ENCODE data around the gene CXCR4. TPM values are rescaled to one million over a fixed set of nuclear protein-coding genes. Genes with fewer than 3 reads are reported as not detected.

The CXCR4 gene
- total and polyA plus RNA-seq, 2 experiments from 2014 or later = 2.1 TPM

DNA sequence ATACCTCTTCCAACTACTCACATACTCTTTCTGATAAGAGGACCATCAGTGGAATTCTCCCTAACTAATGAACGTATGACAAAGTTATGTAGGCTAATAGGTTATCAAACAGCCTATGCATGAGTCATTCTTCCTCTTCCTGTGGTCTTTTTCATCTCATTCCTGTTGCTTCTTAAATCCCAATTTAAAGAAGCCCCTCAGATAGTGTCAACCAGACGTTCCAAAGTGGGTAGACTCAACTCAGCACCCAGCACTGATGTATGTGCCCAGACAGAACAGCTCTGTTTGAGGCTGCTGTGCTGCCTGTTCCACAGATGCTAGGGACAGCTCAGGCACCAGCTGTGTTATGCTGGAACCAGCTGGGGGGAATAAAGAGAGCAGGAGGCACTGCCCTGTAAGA is 52.6 kb downstream of the CXCR4 start (continued):
- TF ChIP-seq, protein P1, sequence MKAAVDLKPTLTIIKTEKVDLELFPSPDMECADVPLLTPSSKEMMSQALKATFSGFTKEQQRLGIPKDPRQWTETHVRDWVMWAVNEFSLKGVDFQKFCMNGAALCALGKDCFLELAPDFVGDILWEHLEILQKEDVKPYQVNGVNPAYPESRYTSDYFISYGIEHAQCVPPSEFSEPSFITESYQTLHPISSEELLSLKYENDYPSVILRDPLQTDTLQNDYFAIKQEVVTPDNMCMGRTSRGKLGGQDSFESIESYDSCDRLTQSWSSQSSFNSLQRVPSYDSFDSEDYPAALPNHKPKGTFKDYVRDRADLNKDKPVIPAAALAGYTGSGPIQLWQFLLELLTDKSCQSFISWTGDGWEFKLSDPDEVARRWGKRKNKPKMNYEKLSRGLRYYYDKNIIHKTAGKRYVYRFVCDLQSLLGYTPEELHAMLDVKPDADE (IDR thresholded peaks at IDR 0.05) = no peak
- TF ChIP-seq, protein P2, sequence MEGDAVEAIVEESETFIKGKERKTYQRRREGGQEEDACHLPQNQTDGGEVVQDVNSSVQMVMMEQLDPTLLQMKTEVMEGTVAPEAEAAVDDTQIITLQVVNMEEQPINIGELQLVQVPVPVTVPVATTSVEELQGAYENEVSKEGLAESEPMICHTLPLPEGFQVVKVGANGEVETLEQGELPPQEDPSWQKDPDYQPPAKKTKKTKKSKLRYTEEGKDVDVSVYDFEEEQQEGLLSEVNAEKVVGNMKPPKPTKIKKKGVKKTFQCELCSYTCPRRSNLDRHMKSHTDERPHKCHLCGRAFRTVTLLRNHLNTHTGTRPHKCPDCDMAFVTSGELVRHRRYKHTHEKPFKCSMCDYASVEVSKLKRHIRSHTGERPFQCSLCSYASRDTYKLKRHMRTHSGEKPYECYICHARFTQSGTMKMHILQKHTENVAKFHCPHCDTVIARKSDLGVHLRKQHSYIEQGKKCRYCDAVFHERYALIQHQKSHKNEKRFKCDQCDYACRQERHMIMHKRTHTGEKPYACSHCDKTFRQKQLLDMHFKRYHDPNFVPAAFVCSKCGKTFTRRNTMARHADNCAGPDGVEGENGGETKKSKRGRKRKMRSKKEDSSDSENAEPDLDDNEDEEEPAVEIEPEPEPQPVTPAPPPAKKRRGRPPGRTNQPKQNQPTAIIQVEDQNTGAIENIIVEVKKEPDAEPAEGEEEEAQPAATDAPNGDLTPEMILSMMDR (conservative IDR thresholded peaks at IDR 0.05; ENCODE audit: low read depth in 2 of 2) = no peak
- TF ChIP-seq CREB1 (CRISPR knock-in tag; IDR thresholded peaks at IDR 0.05; ENCODE audit: low read depth) (no peak), ZNF114 (CRISPR knock-in tag; IDR thresholded peaks at IDR 0.05) (no peak), STAT1 (IDR thresholded peaks at IDR 0.05; ENCODE audit: unreplicated experiment) (no peak)

Other genes with a start within 250 kb of the CXCR4 start
- 133 and 139 TPM in 2 replicates for gene MCM6, start 241.7 kb downstream of the CXCR4 start, total RNA-seq (2014; rRNA removed; shearing (Covaris generic))
- 64.7 and 74.7 TPM in 2 replicates for gene MCM6, start 241.7 kb downstream of the CXCR4 start, polyA plus RNA-seq (2016; fragmentation: Nextera tagmentation; extraction: Ambion mirVana)
- 115 and 145 TPM in 2 replicates for gene DARS1, start 132.5 kb downstream of the CXCR4 start, total RNA-seq (2014; rRNA removed; shearing (Covaris generic))
- 148 and 165 TPM in 2 replicates for gene DARS1, start 132.5 kb downstream of the CXCR4 start, polyA plus RNA-seq (2016; fragmentation: Nextera tagmentation; extraction: Ambion mirVana)